Stimulated activated CD8-positive, alpha-beta memory T cell treated with anti-CD3 and anti-CD28 coated beads, Interleukin-7, amount 100 ng/mL, for 4 hours (primary cell): Measurements from ENCODE around the gene DSCAML1.

Experiments
- DNase-seq, 2 donors: peaks; one replicate each; pipeline ENCODE4 v3.0.0-alpha.2; 2020; ENCODE audit warnings: low read depth in 2 of 2

Gene DSCAML1

DNA sequence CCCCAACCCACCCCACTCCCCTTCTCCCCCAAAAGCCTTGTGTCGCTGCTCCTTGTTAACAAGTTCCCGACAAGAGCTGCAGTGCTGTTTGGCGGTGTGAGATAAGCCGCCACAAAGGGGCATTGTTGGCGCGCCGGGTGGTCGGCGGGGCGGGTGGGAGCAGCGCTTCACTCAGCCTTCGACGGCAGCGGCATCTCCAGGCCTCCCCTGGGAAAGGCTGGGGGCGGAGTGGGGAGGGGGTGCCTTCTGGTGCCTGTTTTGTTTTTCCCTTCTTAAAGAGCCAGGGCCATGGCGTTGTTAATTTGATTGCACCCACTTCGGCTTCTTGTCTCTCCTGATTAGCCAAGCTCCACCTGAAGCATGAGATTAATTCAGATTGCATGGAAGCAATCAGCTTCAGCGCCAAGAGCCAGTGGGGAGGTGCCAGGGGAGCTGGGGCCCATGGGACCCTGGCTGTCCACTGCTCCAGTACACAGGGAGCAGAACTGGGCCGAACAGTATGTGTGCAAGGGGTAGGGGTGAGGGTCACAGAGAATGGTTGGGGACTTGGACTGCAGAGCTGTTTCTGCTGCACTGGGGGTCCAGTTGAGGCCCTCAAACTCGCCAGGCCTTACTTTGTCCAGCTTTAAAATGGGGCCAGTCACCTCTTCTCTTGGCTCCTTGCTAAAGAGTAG lies 304.3 kb downstream of the DSCAML1 start:
- DNase-seq: no peak

DNA sequence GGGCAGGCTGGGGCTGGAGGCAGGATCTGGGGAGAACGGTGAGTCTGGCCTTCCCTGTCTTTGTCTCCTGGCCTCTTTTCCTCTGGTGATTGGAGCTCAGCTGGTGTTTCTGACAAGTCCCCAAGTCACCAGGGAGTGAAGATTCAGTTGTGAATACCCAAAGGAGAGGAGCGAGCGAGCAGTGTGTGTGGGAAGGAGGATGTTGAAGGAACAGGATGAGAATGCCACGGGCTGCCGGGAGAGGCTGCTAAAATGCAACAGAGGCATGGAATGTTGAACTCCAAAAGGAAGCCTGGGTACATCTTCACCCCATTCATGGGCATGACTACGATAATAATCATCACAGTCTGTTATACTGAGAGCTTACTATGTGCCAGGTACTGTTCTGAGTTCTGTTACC lies 306.1 kb downstream of the DSCAML1 start:
- no peak for DNase-seq

DNA sequence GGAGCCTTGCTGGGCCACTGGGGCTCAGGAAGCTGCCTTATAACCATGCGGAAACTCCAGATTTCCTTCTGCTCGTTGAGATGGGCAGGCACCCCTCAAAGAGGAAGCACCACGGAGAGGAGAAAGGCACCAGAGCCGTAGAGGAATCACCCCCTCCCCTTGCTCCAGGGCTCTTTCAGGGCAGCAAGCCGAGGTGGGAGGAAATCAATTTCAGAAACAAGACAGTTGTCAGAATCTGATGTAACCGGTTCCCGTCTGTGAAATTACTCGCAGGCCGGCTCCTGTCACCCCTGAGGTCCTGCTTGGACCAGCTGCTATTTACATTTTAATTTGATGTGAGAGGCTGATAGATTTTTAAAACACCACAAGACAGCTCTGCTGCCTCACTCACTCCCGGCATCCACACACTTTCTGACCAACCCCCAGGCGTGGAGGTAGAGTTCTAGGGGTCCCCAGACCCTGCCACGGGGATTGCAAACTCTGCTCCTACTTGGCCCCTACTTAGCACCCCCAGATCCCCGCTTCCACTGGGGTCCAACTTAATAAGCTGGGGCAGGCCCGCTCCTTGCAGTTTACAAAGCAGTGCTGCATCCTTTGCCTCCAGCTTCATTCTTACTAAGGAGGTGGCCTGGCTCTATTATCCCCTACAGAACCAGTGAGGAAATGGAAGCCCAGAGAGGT lies 306.9 kb downstream of the DSCAML1 start:
- no peak for DNase-seq

DNA sequence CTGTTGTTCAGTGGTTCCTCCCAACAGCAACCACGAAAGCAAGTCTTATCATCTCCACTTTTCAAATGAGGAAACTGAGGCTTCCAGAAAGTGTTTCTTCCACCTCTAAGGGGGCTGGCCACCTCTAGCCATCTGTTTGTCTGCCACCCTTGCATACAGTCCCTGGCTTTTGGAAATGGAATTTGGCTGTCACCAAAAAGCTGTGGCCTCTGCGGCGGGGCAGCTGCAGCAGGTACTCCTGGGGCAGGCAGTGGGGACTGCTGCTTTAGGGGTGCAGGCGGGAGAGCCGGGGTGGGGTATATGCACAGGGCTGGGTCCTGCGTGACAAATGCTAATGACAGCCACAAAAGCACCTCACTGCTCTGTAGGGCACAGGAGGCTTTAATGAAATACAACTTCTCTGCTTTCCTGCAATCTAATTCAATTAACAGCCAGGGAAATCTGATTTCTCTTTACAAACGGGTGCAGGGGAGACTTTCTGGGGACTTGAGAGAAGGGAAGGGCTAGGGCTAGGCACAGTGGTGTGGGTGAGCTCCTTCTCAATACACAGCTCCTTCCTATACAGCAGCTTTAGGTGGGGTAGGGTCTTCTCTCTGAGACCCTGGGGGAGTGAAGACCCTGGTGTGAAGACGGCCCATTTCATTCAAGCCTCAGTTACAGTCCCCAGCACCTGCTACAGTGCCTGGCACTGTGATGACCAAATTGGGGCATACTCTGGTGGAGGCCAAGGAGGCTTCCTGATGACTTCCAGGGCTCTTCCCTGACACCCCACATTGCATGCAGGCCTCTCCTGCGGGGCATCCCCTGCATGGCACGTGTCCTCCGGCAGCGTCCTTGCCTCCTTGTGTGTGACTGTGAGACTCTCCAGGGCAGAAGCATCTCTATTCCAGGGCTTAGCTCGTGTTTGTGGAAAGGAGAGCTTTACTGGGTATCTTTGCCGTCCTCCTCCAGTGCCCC lies 307.7 kb downstream of the DSCAML1 start:
- no peak for DNase-seq

DNA sequence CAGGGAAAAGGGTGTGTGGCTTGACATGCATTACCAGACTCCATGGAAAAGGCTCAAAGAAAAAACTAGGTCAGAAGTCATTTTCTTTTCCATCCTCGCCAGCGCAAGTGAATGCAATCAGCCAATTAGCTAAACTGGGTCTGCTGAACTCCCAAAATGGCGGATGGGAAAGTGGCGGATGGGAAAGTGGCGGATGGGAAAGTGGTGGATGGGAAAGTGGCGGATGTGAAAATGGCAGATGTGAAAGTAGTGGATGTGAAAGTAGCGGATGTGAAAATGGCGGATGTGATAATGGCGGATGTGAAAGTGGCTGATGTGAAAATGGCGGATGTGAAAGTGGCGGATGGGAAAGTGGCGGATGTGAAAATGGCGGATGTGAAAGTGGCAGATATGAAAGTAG lies 311.0 kb downstream of the DSCAML1 start:
- DNase-seq: no peak

DNA sequence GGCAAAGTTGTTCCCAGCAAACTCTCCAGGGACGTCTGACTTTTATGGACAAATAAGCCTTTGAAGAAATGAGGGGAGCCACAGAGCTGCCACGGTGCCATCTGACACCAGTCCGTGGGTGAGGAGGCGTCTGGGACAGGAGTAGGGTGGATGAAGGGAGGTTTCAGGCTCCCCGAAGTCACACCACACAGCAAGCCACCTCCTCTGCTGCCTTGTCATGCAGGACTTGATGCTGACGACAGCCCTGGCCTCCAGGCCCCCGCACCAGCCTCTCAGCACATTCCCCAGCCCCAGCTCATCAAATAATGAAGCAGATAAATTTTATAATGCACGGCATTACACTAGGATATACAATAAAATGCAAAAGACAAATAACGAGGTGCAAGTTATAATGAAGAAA lies 312.9 kb downstream of the DSCAML1 start:
- no peak for DNase-seq

DNA sequence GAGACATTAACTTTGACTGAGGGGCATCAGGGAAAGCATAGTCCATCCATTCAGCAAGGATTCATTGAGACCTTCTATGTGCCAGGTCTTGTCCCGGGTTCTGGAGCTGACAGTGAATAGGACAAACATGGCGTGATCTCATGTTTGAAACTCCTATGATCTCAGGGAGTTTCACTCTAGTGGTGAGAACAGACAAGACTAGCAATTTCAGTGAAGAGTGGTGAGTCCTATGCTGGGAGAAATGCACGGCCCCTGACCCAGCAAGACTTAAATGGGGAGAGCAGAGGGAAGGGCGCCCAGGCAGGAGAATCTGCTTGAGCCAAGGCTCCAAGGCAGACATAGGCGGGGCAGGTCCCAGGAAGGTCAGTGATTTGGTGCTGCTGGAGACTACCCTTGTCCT lies 313.6 kb downstream of the DSCAML1 start:
- no peak for DNase-seq

DNA sequence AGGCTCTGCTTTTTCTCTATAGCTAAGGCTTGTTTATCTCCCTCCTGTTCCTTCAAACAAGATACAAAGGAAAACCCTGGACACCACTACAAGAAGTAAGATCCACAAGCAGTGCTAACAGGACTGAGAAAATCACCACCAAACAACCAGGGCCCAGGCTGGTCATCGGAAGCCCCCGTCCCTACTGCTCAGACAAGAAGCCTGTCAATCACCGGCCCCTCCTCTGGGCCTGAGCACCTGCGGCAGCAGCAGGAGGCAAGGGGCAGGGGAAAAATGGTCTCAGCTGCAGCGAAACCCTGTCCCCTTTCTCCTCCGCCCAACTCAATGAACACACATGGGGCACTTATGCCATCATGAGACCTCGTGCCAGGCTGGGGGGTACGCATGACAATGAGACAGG lies 314.1 kb downstream of the DSCAML1 start:
- no peak for DNase-seq

DNA sequence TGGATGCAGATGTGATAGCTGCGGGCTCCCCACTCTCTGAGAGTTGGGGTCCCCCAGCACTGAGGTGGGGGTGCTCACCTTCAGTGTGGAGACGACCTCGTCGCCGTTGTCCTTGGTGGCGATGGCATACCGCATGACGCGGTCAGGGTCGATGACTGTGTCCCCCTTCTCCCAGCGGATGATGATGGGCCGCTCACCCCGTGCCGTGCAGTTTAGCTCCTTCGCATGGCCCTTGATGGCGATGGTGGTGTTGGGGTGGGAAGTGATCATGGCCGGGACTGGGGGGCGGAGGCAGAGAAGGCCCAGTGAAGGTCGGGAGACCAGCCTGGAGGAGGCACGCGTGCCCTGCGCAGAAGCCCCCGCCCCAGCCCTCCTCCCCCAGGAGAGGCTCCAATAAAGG lies 315.1 kb downstream of the DSCAML1 start:
- DNase-seq: no peak

DNA sequence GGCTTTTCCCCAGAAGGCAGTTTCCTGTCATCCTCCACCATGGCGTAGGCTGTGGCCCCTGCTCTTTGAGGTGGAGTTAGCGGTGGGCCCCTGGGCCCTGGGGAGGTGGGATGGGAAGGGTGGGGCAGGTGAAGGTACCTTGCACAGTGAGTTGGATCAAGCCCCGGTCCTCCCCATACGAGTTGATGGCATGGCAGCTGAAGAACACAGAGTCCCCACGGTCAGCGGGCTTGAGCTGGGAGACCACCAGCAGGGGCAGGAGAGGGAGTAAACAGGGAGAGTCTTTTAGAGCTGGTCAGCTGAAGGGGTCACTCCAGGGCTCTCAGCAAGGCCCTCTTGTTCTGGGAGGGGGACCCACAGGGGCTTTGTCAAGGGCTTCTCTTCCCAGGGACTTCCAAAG lies 316.0 kb downstream of the DSCAML1 start:
- DNase-seq: no peak

DNA sequence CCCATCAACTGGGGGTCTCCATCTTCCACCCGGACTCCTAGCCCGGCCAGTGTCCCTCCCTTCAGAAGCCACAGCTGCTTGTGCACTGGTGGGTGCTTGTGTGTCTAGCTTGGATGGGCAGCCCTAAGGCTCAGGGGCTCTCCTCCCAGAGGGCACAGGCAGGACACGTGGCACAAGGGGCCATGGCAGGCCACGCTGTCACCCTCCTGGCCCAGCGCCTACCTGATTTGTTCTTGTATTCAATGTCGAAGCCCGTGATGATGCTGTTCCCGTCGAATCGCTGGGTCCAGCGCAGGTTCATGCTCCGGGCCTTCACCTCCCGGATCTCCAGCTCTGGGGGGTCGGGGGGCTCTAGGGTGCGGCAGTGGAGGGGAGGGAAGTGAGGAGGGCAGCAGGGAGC lies 316.8 kb downstream of the DSCAML1 start:
- no peak for DNase-seq

DNA sequence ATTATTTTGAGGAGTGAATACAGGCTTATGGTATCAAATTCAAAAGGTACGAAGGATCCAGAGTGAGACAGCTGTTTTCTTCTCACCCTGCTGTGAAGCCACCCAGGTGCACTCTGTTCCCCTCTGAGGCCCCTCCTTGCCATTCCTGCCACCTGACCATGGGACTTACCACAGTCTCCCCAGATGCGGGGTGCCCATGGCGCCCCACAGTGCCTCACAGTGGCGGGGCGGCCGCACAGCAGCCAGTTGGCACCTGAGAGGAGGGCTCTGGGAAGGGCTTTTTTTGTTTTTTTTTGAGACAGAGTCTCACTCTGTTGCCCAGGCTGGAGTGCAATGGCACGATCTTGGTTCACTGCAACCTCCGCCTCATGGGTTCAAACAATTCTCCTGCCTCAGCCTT lies 317.6 kb downstream of the DSCAML1 start:
- DNase-seq: no peak

DNA sequence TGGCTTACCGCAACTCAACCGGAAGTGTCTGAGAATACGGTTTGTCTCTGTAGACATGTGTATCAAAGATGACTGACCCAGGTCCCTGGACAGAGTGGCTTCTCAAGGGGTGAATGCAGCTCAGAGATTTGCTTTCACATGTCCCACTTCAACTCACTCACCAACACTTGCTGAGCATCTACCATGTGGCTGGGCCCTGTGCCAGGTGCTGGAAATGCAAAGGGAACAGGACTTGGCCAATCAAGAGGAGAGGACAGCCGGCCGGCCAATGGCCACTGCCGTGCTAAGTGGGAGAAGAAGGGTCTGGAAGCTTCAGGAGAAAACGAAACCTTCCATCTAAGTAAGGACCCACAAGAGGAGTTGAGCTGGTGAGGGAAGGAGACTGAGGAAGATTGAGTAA lies 318.1 kb downstream of the DSCAML1 start:
- DNase-seq: no peak

DNA sequence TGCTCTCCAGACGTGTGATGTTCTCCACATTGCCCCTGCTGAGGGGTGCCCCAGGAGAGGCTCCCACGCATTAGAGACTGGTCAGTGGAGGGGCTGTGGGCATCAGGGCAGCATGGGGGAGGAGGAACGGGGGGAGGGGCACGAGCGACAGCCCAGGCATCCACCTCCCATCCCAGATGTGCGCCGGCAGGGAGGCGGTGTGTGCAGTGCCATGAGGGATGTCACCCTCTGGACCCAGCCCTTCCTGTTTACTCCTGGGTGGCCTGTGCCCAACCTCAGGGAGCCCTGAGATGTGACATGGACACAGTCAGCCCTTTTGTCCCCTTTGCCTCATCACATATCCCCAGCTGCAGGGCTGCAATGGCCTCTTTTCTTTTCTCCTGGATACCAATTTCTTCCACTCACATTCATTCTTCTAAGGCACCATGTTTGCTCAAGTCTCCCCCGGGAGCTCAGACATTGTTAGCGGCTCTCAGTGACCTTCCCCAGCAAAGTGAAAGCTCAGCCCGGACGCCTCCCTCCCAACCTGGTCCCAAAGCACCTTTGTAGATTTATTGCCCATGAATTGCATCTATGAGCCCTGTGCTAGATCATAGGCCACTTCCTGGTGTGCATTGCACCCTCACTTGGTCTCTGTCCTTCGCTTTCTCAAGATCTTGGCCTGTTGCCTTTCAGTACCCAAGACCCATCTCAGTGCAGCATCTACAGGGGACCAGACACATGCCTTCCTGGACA lies 318.7 kb downstream of the DSCAML1 start:
- DNase-seq: no peak

DNA sequence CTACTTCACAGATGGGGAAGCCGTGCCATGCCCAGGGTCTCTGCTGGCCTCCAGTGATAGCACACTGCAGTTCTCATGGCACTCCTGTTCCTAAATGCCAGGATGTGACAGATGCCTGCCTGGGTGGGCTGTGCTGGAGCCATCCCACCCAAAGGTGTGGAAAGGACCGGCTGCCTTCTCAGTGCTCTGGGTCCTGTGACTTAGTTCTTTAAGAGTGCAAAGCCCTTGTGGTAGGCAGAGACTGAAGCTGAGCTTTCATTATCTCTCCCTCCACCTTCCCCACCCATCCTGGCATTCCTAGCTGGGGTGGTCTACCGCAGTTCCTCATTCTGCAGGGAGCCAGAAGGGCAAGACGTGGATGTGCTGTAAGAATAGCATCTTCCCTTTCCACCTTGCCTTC lies 319.3 kb downstream of the DSCAML1 start:
- no peak for DNase-seq

DNA sequence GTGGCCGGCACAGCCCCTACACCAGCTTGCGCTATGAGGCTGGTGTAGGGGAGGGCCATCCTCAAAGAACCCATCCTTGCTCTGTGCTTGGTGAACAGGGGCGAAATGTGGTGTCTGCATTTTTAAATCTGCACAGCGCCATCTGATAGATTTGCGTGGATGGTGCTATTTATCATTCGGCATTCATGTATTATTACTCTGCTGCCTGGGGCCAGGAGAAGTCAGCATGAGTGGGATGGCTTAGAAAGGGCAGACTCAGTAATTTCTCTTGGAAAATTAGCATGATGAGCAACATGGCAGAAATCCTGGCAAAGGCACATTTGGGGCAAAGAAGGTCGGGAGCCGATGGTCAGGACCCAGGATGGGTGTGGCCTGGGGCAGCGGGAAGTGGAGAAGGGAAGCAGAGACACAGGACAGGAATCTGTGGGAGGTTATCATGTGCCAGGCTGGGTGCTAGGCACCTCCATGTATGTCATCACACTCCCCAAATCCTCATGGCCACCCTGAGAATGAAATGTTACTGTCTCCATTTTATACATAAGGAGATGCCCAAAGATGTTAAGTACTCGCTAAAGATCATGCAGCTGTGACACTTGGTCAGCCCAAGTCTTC lies 320.4 kb downstream of the DSCAML1 start:
- DNase-seq: no peak

DNA sequence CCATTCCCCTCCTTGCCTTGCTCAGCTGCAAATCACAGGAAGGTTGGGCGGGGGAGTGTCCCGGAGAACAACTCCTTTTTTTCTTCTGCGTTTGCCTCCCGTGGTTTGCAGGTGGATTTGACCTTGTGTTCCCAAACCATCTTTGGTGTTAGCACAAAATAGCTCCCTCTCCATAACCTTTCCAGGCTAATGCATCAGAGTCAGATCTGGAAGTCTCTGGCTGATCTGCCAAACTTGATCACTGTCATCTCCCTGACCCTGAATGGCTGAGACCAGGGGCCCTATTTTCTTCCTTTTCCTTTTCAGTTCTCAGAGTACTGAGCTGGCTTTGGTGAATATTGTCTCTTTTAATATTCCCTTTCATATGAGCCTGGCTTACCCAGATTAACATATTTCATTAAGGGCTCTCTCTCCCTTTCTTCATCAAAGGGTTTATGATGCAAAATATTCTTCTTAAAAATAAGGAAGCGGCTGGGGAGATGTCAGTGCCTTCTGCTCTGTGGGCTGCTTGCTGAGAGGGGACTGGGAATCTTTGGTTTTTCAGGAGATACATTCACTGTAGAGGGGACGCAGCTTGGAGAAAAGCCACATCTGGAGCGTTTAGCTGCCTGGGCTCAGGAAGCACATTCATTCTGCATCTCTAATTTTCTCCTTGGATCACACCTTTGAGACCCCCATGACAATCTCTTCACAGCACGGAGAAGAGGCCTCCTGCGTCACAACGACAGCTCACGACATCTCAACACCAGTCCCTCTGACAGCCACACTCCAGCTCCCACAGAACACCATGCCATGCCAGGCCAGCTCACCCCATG lies 321.1 kb downstream of the DSCAML1 start:
- DNase-seq: no peak

DNA sequence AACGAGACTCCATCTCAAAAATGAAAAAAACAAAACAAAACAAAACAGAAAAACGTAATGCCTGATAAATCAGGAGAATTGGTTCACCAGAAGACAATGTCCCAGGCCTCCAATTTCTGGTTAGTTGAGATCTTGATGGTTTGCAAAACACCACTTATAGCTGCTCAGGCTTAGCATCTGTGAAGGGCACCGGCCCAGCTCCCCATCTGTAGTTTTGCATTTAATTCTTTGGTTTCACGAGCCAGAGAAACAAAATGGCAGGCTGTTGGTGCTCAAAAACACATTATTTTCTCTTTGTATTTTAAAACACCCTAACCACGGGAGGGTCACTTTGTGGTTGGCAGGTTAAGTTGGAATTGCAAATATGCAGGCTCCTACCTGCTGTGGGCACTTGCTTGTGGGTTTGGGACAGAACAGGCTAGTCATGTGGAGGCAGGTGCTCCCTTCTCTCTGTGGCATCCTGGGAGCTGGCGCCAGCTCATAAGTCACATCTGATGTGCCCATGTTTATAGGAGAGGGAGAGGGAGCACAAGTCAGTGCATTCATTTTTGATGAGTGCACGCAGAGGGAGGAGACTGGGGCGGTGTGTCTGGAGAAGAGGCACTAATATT lies 323.4 kb downstream of the DSCAML1 start:
- no peak for DNase-seq

DNA sequence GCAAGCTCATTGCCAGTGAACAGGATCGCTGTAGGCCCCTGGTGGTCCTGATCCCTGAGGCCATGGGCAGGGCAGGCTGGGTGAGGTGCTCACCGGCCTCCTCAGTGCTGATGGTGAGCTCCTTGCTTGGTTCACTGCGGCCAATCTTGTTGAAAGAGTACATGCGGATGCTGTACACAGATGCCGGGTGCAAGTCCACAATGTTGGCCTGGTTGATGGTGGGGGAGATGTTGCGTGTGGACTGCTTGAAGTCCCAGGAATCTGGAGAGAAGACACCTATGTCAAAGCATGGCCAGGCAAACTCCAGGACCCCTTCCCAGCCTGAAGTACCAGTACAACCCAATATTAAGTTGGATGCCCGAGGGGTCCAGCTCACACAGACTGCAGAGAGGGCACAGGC lies 325.2 kb downstream of the DSCAML1 start:
- DNase-seq: no peak

DNA sequence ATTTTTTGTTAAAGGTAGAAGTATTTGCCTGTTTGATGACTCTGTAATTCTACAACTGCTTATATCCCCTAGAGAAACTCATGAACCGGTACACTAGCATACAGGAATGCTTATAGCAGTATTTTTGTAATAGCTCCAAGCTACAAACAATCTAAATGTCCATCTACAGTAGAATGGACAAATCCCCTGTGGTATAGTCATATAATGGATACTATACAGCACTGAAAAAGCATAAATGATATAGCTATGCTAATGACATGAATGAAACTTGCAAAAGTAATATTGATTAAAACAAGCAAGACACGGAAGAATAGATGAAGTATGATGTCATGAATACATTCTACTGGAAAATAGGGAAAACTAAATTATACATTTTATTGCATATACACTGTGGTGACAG lies 326.4 kb downstream of the DSCAML1 start:
- no peak for DNase-seq
